Stimulated activated CD4-positive, alpha-beta T cell treated with anti-CD3 and anti-CD28 coated beads, Interleukin-12 subunit alpha, Interleukin-12 subunit beta, amount 100 ng/mL, for 4 hours (primary cell): ENCODE data around the gene MFSD6.
A peak's percentile ranks its signal among the peaks of the same experiment; 100 is the strongest.

ENCODE experiments used
- DNase-seq: peaks from one replicate; pipeline ENCODE4 v3.0.0-alpha.2; 2020

The MFSD6 gene

GRCh38 chr2:190534310-190535120 lies 126.4 kb downstream of the MFSD6 start, which contains the start of gene NEMP2:
TSS of gene NEMP2 (minus strand) at chr2:190534722. CDS start at chr2:190534655, 67 bp downstream.
- peak; percentile 75 for DNase-seq

- DNase-seq = no peak
Observed at GRCh38 chr2:190535121-190535439, 126.9 kb downstream of the MFSD6 start.

GRCh38 chr2:190535586-190535985 lies 127.4 kb downstream of the MFSD6 start:
- DNase-seq = no peak

- DNase-seq = no peak
Observed at GRCh38 chr2:190537765-190538164, 129.6 kb downstream of the MFSD6 start.

GRCh38 chr2:190538201-190538600 lies 130.0 kb downstream of the MFSD6 start:
- no peak for DNase-seq

- DNase-seq = no peak
Observed at GRCh38 chr2:190540048-190540447, 131.9 kb downstream of the MFSD6 start.

GRCh38 chr2:190545093-190545492 lies 136.9 kb downstream of the MFSD6 start:
- no peak for DNase-seq

GRCh38 chr2:190545555-190546385 lies 137.6 kb downstream of the MFSD6 start:
- DNase-seq = no peak

GRCh38 chr2:190546734-190547133 lies 138.6 kb downstream of the MFSD6 start:
- no peak for DNase-seq

GRCh38 chr2:190547886-190548285 lies 139.7 kb downstream of the MFSD6 start:
- DNase-seq = no peak

GRCh38 chr2:190550137-190550536 lies 142.0 kb downstream of the MFSD6 start:
- DNase-seq = no peak
